ENCODE results near the gene PSEN2.

Gene PSEN2

DNA sequence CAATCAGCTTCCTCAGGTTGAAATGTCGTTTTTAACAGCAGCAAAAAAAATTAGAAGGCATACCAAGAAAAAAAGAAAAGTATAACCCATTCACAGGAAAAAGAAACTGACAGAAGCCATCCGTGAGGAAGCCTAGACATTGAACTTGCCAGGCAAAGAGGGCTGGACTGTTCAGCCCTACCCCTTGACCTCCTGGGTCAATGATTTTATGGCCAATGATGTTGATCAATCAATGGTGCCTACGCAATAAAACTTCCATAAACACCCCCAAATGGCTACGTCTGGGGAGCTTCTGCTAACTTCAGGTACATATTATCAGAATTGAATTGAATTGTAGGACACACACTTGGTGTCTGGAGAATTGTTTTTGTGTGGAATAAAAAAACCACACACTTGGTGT lies 4.8 kb upstream of the PSEN2 start:
- no peak for DNase-seq (ENCODE audit: low spot score)

DNA sequence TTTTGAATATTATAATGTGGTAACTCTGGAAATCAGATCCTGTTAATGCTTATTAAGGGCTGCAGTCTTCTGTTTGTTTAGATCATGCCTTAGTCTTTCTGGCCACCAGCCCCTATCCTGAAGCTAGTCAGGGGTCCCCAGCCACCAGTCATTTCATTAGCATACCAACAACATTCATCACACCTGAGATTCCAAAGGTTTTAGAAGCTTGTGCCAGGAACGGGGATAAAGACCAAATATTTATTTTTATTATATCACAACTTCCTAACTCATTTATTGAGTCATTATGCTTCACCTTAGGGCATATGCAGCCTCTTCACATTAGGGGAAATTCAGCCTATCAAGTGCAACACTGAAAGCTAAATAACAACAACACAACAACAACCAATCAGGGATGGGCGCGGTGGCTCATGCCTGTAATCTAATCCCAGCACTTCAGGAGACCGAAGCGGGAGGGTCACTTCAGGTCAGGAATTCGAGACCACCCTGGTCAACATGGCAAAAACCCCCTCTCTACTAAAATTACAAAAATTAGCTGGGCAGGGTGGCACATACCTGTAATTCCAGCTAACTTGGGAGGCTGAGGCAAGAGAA lies 2.9 kb upstream of the PSEN2 start:
- DNase-seq (ENCODE audit: low spot score): no peak

DNA sequence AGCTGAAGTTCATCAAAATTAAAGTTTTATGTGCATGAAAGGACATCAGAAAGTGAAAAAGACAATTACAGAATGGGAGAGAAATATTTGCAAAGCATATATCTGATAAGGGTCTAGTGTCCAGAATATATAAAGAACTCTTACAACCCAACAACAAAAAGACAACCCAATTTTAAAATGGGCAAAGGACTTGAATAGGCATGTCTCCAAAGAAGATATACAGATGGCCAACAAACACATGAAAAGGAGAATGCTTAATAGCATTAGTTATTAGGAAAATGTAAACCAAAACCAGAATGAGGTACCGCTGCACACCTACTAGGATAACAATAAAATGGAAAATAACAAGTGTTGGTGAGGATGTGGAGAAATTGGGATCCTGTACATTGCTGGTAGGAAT lies 1.7 kb upstream of the PSEN2 start:
- no peak for DNase-seq (ENCODE audit: low spot score)

DNA sequence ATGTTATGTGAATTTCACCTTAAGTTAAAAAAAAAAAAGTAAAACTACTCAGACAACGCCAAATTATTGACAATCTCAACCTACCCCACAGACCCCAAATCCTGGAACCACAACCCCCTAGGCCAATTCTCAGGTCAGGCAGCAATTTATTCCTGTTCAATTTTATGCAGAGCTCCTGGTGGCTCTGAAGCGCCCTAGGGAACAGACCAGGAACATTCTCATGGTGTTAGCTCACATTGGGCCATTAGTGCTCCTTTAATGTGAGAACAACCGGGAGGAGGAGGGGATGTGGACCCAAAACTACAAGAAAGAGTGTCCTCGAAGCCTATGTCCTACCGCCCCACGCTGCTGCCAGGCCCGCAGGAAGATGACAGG lies 403 bp upstream of the PSEN2 start:
- DNase-seq (ENCODE audit: low spot score): no peak

DNA sequence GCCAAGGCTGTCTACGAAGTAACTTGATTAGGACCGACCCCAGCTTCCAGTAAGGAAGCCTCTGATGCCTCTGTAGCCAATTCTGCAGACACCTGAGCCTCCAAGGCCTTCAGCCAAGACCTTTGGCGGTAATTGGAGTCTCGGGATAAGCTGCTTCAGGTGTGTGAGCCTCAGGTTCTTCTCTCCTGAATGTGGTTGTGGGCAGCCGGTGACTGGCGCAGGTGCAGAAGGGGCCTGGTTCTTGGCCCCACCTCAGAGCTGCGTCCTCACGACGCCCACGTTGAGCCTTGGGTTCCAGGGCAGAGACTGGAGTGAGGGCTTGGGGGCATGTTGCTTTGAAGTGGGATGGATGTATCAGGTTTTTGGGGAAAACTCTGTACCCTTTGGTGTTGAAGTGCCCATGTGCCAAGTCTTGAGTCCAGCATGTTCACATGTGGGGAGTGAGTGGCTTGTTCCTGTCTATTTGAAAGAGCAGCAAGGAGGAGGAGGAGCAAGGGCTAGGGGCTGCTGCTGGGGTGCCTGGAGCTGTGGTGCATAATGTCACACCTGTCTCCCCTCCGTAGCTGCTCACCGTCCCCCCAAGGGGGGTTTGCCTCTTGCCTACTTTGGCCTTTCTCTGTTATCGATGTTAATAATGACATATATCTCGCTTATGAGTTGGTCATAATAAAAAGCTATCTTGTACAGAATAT lies 1.4 kb downstream of the PSEN2 start:
- no peak for DNase-seq (ENCODE audit: low spot score)

DNA sequence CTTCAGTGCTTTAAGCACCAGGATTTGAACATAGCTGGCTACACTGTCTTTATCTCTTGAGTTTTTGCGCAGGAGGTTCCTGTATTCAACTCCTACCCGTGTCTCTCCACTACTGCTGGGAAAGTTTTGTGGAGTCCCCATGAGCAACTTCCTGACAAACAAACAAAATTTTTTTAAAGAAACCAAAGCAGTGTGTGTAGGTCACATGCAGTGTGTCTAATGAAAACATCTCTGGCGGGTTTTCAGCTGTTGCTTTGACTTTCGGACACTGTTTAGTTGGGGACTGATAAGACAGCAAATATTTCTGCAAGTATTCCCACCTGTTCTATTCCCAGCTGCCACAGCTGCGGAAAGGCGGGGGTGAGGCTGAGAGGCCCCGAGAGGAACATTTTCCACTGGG lies 2.0 kb downstream of the PSEN2 start:
- no peak for DNase-seq (ENCODE audit: low spot score)

DNA sequence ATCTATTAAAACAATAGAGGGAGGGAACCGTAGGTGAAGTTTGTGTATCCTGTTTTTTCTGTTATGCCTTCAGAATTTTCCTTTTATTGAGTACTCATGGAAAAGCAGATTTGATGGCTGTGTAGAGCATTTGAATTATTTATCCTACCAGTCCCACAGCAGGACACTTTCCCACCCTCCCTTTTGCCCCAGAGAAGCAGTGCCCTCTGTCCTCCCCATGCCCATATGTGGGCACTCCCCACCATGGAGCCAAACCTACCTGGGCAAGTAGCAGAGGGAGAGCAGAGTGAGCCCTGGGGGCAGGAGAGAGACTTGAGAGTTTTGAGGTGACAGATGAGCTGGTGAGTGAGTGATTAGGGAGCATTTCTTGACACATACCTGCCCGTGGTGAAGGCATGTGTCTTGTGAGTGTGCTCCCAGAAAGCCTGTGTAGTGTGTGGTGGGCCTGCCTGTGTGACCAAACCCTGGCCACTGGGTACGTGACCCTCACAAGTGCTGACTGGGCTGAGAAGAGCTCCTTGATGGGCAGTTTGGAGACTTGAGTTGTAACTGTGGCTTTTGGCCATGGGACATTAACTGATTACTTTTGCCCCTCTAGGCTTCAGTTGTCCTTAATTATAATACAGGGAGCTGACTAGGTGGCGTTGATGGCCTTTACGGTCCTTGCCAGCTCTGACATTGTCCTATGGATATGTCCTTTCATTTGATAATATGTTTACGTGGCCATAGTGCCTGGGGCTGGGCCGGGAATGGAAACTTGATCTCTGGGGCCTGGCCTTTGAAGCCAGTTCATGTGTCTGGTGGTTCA lies 3.6 kb downstream of the PSEN2 start:
- no peak for DNase-seq (ENCODE audit: low spot score)

DNA sequence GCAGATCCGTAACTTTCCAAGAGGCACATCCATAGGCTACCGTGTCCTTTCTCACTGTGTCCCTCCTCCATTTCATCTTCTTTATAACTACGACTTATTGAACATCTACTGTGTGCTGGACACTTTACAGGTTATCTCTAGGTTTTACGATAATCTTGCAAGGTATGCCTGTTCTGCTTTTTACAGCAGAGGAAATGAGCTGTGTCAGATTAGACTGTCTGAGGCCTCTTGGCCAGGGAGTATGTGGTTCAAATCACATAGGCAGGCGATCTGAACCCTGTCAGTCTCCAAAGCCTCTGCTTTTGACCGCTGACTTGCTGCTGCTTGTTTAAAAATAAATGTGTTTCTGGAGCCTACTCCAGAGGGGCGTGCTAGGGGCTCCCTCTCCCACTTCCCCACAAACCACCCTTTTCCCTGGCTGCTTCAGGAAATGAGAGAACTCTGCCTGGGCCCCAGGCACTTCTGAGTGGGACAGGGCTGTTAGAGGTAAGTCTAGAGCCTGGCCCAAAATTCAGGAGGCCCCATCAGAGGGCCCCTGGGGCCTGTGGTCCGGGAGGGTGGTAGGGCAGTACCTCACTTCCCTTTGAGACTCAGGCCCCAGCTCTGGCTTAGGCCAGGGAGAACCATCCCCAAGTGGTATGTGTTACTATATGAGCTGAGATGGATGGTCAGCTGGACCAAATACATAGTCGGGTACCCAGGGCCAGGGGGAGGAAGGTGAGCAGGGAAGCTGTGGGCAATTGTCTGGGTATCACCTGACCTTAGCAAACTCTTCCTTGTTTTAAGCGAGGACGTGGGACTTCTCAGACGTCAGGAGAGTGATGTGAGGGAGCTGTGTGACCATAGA lies 4.4 kb downstream of the PSEN2 start:
- DNase-seq (ENCODE audit: low spot score): no peak

DNA sequence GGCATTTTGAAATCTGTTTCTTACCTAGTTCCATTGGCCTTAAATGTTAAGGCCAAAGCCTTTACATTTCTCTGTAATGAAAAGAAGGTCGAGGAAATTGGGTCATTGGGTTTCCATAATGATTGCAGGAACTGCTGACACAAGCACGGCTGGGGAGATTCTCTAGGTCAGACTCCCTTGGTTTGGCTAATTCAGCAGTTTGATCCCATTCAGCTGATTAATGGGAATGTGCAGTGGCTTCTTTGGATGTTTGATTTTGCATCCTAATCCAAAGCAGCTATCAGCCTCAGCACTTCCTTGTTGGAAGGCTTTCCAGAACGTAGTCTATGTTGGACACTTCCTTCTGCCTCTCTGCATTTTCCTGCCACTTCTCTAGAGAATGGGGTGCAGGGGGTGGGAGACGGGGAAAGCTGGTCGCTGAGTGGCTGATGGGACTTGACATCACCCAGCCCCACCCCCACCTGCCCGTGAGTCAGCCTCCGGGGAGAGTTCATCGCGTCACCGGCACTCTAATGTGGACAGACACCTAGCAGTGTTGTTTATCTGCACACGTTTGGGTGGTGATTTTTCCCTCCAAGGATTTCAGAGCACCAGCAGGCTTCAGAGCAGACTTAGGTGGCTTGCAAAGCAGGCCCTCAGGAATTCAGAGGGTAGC lies 5.4 kb downstream of the PSEN2 start:
- no peak for DNase-seq (ENCODE audit: low spot score)

DNA sequence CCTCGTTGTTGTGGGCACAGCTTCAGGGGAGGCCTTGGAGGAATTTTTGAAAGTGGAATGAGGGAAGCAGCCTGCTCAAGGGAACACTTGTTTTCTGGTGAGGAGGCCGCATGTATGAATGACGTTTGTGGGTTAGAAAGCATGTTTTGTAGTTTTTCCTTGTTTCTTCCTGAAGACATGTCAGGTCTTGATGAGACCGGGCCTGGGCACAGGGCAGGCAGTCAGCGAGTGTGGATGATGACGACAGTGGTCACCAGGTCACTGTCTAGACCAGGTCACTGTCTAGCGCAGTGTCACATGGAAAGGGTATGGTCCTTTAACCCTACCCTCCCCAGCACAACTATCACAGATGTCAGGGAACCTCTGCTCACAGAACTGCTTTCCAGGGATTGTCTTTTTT lies 7.3 kb downstream of the PSEN2 start:
- no peak for DNase-seq (ENCODE audit: low spot score)

DNA sequence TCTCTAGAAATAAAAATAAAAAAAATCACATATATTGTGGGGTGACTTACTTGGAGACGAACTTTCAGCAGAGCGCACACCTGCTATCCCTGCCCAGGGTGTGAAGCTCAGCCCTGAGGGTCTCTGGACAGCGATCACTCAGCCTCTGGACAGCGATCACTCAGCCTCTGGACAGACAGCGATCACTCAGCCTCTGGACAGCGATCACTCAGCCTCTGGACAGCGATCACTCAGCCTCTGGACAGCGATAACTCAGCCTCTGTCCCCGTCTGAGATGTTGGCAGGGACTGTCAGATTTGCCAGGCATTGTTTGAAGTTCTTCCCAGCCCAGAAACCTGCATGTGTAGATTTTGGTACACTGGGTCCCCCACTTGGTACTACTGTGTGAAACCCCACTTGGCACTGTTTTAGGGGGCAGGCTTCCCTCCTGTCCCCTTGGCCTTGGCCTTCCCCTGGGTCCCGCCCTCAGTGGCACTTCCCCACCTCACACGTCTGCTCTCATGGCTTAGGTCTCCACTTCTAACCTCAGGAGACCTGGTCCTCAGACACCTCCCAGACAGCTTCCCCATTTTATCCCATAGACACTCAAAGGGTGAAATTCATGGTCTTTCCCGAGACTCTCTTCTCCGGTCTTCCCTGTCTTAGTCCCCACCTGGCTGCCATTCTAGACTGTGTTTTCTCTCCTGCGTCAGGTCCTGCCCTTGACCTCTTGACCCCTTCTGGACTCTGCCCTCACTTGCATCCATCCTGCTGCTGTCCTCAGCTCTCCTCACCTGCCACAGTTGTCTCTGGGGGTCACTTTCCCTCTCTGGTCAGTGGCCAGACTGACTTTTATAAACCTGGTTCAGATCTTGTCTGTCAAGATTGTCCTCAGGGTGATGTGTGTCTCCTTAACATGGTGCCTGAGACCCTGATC lies 10.2 kb downstream of the PSEN2 start:
- DNase-seq (ENCODE audit: low spot score): no peak

DNA sequence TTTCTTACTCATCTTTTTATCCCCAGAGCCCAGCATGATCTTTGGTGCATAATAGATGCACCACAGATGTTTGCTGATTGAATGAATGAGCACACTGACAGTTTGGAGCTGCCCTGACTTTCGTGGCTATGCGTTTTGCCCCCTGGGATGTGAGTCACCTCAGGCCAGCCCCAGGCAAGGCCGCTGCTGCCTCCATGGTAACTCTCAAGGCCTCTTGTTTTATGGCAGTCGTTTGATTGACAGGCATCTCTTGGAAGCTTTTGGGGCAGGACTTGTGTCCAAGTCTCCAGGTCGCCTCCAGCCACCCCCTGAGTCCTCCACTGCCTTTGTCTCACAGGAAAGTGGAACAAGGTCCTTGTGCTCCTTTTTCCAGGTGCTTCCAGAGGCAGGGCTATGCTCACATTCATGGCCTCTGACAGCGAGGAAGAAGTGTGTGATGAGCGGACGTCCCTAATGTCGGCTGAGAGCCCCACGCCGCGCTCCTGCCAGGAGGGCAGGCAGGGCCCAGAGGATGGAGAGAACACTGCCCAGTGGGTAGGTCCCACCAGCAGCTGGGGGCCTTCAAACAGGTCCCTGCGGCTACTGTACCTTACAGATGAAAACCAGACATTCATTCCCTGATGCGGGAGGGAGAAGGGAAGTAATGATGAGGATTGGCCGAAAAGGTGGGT lies 11.2 kb downstream of the PSEN2 start:
- DNase-seq (ENCODE audit: low spot score): no peak

DNA sequence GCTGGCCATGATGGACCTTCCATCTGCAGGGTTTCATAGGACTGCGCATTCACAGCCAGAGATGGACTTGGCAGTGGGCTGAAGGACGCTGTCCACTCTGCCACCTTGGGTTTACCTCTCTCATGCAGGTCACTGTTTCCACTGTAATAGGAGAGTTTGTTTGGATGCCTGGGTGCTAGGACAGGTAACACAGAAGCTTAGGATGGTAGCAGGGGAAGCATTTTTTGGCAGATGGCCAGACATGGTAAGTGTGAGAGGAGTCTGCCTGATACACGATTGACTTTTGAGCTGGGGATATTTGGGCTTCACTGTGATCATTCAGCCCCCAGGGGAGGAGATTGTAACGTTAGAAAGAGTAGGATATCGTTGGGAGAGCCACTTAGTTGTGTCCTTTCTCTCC lies 11.8 kb downstream of the PSEN2 start:
- no peak for DNase-seq (ENCODE audit: low spot score)

DNA sequence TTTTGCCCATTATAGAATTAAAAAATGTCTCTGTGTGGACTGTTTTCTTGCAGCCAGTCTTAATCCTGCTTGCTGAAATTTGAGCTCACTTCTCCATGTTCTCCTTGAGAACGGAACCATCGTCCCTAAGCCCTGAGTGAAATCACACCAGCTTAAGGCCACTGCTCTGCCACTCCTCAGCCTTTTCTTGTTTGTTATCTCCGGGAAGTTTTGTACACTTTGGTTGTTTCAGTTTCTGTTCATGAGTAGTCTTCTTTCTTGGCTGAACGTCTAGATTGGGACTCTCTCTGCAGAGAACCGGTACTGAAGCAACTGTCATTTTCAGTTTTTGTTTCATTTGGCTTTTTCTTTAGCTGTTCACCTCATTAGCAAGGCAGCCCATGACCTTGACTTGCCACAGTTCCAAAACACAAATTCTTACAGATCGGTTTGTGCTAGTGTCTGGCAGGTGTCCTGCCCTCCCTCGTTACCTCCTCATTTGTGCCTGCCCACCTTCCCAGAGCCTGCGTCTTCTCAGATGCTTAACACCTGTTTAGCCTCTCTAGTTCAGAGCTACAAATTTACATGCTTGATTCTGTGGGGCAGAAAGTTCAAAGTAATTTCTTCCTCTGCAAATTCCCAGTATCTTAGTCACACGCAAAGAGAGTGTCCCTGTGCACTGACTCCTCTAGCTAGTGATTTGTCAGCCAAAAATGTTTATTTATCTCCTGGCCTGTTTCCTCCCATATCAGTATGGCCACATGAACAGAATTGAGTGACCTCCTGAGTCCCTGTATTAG lies 12.4 kb downstream of the PSEN2 start:
- DNase-seq (ENCODE audit: low spot score): peak; percentile 18

DNA sequence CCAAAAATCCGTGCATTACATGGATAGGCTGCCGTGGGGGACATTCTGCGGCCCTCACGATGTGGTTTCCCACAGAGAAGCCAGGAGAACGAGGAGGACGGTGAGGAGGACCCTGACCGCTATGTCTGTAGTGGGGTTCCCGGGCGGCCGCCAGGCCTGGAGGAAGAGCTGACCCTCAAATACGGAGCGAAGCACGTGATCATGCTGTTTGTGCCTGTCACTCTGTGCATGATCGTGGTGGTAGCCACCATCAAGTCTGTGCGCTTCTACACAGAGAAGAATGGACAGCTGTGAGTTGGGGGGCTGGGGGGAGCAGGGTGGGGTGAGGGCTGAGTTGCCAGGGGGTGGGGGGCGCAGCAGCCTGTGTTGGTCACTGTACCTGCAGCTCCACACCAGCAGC lies 13.2 kb downstream of the PSEN2 start:
- no peak for DNase-seq (ENCODE audit: low spot score)

DNA sequence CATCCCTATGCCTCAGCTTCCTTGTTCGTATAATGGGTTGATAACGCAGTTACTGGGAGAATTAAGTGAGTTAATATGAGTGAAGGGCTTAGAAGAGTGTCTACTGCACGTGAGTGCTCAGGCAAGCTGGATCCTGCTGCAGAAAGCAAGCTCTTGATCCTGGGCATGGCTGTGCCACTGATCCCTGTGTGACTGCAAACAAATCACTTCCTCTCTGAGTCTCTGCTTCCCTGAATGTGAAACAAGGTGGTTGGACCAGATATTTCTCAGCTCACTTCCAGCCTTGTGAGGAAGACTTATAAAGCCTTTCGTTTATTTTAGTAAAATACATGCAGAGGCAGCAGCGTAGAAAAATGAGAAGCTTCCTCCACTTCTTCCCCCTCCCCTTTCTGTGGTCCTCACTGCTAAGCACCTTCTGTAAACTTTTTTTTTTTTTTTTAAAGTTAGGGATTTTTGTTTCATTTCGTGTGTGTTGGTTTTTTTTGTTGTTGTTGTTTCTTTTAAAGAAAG lies 13.8 kb downstream of the PSEN2 start:
- DNase-seq (ENCODE audit: low spot score): no peak

DNA sequence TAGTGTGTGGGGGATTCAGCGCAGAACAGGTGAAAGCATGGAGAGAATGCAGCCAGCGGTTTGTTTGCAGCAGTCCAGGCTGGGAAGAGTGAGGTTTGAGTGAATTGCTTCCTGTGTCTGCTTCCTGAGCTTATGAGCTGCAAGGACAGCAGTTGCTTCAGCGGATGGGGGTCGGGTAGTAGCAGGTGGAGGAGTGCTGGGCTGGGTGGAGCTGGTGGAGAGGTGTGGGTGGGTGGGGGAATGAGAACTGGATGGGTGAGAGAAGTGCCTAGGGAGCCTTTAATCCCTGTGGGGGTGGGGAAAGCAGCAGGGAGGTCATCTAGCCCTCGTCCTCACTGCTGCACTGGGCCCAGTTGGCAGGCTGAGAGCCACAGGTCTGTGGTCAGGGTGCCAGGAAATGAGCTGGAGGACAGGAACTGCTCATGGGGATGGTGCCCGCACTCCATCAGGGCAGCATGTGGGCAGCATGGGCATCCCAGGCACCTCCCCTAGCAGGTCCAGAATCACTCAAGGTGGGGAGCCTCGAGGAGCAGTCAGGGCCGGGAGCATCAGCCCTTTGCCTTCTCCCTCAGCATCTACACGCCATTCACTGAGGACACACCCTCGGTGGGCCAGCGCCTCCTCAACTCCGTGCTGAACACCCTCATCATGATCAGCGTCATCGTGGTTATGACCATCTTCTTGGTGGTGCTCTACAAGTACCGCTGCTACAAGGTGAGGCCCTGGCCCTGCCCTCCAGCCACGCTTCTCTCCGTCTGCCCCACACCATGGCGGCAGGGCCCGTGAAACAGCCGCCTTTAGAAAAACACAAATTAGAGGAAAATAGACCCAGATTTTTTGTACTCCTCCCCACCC lies 14.8 kb downstream of the PSEN2 start:
- DNase-seq (ENCODE audit: low spot score): no peak
